ENCODE measurements around the gene FOXP4. TPM values are rescaled to one million over a fixed set of nuclear protein-coding genes. Genes with fewer than 3 reads are reported as not detected.

FOXP4 gene
- total and polyA plus RNA-seq, 2 of the 13 experiments (the other 11 are each of a cell fraction or from before 2014, with no cell fraction given) = 11.0 to 12.4 TPM

Small RNA genes lying within 50 kb of the gene (microRNA-seq; reads per million reads assigned to microRNA genes)
- gene MIR4641 = not detected

Small RNA genes lying within 50 kb of the gene (small RNA-seq; reads per million reads assigned to genes)
- gene MIR4641 (ENCODE audit: insufficient read depth in 2 of 3, insufficient read length in 3 of 3, low read depth in 2 of 3, low replicate concordance in 1 of 3) = 0 to 0.97 (median 0) reads per million in 3 experiments

Other genes with a start within 250 kb of the FOXP4 start
- not detected in 2 replicates for gene NCR2, start 210.8 kb upstream of the FOXP4 start, total RNA-seq (2016; rRNA removed; fragmentation: Illumina TruSeq; extraction: Trizol)
- not detected in 2 replicates for gene NCR2, start 210.8 kb upstream of the FOXP4 start, polyA plus RNA-seq (2011; rRNA removed)
- not detected in 2 replicates for gene MDFI, start 92.1 kb downstream of the FOXP4 start, total RNA-seq (2016; rRNA removed; fragmentation: Illumina TruSeq; extraction: Trizol)
- 0.28 and 0.30 TPM in 2 replicates for gene MDFI, start 92.1 kb downstream of the FOXP4 start, polyA plus RNA-seq (2011; rRNA removed)
- 12.8 and 13.3 TPM in 2 replicates for gene TFEB, start 189.2 kb downstream of the FOXP4 start, total RNA-seq (2016; rRNA removed; fragmentation: Illumina TruSeq; extraction: Trizol)
- 18.7 and 21.6 TPM in 2 replicates for gene TFEB, start 189.2 kb downstream of the FOXP4 start, polyA plus RNA-seq (2011; rRNA removed)
- 225 and 502 TPM in 2 replicates for gene PGC, start 201.0 kb downstream of the FOXP4 start, total RNA-seq (2016; rRNA removed; fragmentation: Illumina TruSeq; extraction: Trizol)
- gene PGC, start 201.0 kb downstream of the FOXP4 start, polyA plus RNA-seq (2011; rRNA removed) = 397 and 426 TPM in 2 replicates
- 1.5 and 3.0 TPM in 2 replicates for gene FRS3, start 233.5 kb downstream of the FOXP4 start, total RNA-seq (2016; rRNA removed; fragmentation: Illumina TruSeq; extraction: Trizol)
- gene FRS3, start 233.5 kb downstream of the FOXP4 start, polyA plus RNA-seq (2011; rRNA removed) = 7.1 and 7.4 TPM in 2 replicates
- gene PRICKLE4, start 234.4 kb downstream of the FOXP4 start, total RNA-seq (2016; rRNA removed; fragmentation: Illumina TruSeq; extraction: Trizol) = 1.2 TPM in 1 of 2 replicates, not detected in the other
- 0.74 and 0.92 TPM in 2 replicates for gene PRICKLE4, start 234.4 kb downstream of the FOXP4 start, polyA plus RNA-seq (2011; rRNA removed)
- 321 and 480 TPM in 2 replicates for gene TOMM6, start 241.3 kb downstream of the FOXP4 start, total RNA-seq (2016; rRNA removed; fragmentation: Illumina TruSeq; extraction: Trizol)
- gene TOMM6, start 241.3 kb downstream of the FOXP4 start, polyA plus RNA-seq (2011; rRNA removed) = 253 and 320 TPM in 2 replicates

Measured in HepG2 (cell line).